Measurements from ENCODE around the gene STEAP2. TPM values are rescaled to one million over a fixed set of nuclear protein-coding genes. Genes with fewer than 3 reads are reported as not detected.
"Not testable (repeated sequence)": the region's sequence is repeated elsewhere in the genome, so short reads cannot be mapped to it uniquely, and the experiment has no call there.

The STEAP2 gene
- total and polyA plus RNA-seq, 7 donors = 1.4 to 32.1 (median 22.5) TPM

DNA sequence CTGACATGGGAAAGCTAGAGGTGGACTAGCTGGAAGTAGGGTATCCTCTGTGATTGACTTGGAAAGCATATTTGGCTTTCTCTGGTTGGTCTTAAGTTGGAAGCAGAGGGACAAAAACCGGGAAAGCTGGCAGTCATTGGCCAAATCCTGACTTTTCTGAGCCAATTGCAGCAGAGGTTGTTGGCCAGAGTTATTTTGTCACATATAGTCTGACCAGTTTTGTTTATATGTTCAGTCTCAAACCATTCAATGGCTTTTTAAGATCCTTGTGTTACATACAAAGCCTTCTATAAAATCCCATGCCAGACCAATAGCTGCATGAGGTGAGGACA lies 39.7 kb downstream of the STEAP2 start:
- peaks cover 0 to 10% (median 4%) of the 10 kb centered on the region in 4 donors for H3K4me1 ChIP-seq
- no peak for TF ChIP-seq POLR2AphosphoS5 (IDR thresholded peaks at IDR 0.05)
- no peak for TF ChIP-seq EP300 (IDR thresholded peaks at IDR 0.05)
- no peak for TF ChIP-seq POLR2A (IDR thresholded peaks at IDR 0.05)
- TF ChIP-seq, protein P1, sequence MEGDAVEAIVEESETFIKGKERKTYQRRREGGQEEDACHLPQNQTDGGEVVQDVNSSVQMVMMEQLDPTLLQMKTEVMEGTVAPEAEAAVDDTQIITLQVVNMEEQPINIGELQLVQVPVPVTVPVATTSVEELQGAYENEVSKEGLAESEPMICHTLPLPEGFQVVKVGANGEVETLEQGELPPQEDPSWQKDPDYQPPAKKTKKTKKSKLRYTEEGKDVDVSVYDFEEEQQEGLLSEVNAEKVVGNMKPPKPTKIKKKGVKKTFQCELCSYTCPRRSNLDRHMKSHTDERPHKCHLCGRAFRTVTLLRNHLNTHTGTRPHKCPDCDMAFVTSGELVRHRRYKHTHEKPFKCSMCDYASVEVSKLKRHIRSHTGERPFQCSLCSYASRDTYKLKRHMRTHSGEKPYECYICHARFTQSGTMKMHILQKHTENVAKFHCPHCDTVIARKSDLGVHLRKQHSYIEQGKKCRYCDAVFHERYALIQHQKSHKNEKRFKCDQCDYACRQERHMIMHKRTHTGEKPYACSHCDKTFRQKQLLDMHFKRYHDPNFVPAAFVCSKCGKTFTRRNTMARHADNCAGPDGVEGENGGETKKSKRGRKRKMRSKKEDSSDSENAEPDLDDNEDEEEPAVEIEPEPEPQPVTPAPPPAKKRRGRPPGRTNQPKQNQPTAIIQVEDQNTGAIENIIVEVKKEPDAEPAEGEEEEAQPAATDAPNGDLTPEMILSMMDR (IDR thresholded peaks at IDR 0.05) = no peak
- H3K27ac ChIP-seq = peak overlapping the region in 3 of 4 donors; percentile 44 to 51 (median 50)
- H3K4me3 ChIP-seq = no peak overlapping the region
- no peaks in the 10 kb centered on the region for H3K27me3 ChIP-seq
- 65 to 72% methylated on average over 1 of the region's 1 CpG for WGBS, 2 donors
- intact Hi-C loops (cut with DNase I) = no loop called here
- no peak for DNase-seq
- H3K9me3 ChIP-seq = no peaks in the 10 kb centered on the region
- H3K36me3 ChIP-seq = no peaks in the 10 kb centered on the region

DNA sequence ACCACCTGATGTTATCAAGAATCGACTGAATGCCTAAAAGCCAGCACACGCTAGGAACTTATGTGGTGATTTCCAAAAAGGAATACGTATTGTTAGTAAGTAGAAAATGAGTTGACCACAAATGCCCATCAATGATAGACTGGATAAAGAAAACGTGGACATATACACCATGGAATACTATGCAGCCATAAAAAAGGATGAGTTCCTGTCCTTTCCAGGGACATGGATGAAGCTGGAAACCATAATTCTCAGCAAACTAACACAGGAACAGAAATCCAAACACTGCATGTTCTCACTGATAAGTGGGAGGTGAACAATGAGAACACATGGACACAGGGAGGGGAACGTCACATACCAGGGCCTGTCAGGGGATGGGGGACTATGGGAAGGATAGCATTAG lies 44.5 kb downstream of the STEAP2 start:
- H3K9me3 ChIP-seq; H3K27me3 ChIP-seq; H3K36me3 ChIP-seq; H3K4me3 ChIP-seq; H3K27ac ChIP-seq; DNase-seq; intact Hi-C loops (cut with DNase I); H3K4me1 ChIP-seq: not testable (repeated sequence)
- 94 to 95% methylated on average over 5 of the region's 5 CpGs for WGBS, 2 donors

DNA sequence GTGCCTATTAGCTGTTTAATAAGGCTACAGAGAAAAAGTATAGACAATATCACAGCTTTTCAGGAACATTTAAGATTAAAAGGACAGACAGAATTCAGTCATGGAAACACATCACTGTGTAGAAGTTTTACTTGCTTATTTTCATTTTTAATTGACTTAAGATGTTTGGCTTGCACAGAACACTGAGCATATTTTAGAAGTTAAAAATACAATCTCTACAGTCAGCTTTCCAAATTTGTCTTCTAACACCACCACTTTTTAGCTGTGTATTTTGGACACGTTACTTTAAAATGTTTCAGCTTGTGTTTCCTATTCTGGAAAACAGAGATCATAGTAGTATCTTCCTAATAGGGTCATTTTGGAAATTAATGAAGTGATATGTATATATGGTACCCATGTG lies 45.2 kb downstream of the STEAP2 start:
- intact Hi-C loops (cut with DNase I) = no loop called here
- WGBS, 2 donors = 86 to 97% methylated on average over 1 of the region's 1 CpG
- DNase-seq = no peak
- Histone ChIP-seq H3K4me1 (no peaks in the 10 kb centered on the region), H3K4me3 (no peak overlapping the region), H3K36me3 (no peaks in the 10 kb centered on the region), H3K9me3 (no peaks in the 10 kb centered on the region), H3K27me3 (no peaks in the 10 kb centered on the region), H3K27ac (no peak overlapping the region)
- TF ChIP-seq POLR2AphosphoS5 (IDR thresholded peaks at IDR 0.05) (no peak), EP300 (IDR thresholded peaks at IDR 0.05) (no peak), POLR2A (IDR thresholded peaks at IDR 0.05) (no peak)
- TF ChIP-seq, protein P1 (IDR thresholded peaks at IDR 0.05) = no peak

DNA sequence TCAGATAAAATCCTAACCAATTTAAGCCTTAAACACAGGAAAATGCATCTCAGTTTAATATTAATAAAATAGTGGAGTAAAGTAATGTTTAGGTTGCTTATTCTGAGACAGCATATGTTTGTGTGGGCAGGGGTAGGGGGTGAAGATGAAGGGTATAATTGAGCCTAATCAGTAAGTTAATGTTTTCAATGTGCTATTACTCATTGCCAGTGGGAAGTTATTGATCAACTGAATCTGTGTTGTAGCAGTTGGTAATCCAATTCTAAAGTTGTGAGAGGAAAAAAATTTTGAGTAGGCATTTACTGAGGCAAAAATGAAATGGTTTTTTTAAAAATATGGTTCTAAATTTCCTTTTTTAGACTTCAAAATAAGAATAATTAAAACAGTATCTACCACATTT lies 49.9 kb downstream of the STEAP2 start:
- Histone ChIP-seq H3K4me3 (no peak overlapping the region), H3K27me3 (no peaks in the 10 kb centered on the region), H3K36me3 (no peaks in the 10 kb centered on the region), H3K27ac (no peak overlapping the region), H3K4me1 (no peaks in the 10 kb centered on the region), H3K9me3 (no peaks in the 10 kb centered on the region)
- intact Hi-C loops (cut with DNase I) = no loop called here
- no peak for TF ChIP-seq POLR2A (IDR thresholded peaks at IDR 0.05)
- TF ChIP-seq POLR2AphosphoS5 (IDR thresholded peaks at IDR 0.05) = no peak
- no peak for TF ChIP-seq EP300 (IDR thresholded peaks at IDR 0.05)
- TF ChIP-seq, protein P1 (IDR thresholded peaks at IDR 0.05) = no peak
- no peak for DNase-seq

DNA sequence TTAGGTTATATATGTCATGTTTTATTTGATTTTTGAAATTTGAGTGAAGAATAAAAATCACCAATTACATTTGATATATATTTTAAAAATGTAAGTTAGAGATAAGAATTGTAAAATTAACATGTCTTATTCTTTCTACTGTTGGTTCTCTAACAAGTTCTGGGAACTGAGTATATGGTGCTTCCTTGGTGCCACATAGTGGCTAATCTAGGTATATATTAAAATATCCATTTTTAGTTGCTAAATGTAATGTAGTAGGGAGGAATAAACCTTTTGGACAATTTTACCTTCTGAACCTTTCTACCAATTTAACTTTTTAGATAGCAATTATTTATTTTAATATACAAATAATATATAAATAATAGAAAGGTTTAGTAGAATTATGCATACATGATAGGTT lies 50.9 kb downstream of the STEAP2 start:
- Histone ChIP-seq H3K36me3 (no peaks in the 10 kb centered on the region), H3K4me3 (no peak overlapping the region), H3K27me3 (no peaks in the 10 kb centered on the region), H3K27ac (no peak overlapping the region), H3K4me1 (no peaks in the 10 kb centered on the region), H3K9me3 (no peaks in the 10 kb centered on the region)
- no peak for DNase-seq
- intact Hi-C loops (cut with DNase I) = loop anchor here (1.0 kb wide), 1 partner anchor 108 kb away; the partner anchor contains the start of gene STEAP1
- no peak for TF ChIP-seq POLR2A (IDR thresholded peaks at IDR 0.05)
- TF ChIP-seq, protein P1 (IDR thresholded peaks at IDR 0.05) = peak in 3 of 4 experiments; percentile 31 to 54 (median 41)
- TF ChIP-seq POLR2AphosphoS5 (IDR thresholded peaks at IDR 0.05) = no peak
- TF ChIP-seq EP300 (IDR thresholded peaks at IDR 0.05) = no peak

Measured in sigmoid colon (tissue), 7 donors.